Activated T-helper 1 cell treated with anti-CD3 and anti-CD28 coated beads, Interleukin-12 subunit alpha, Interleukin-12 subunit beta, Interleukin-2, Interleukin-4 antibody, amounts not matched to agents 30 ng/mL and 10 ng/mL and 1 ng/mL, durations not matched to agents 14 hours and 24 hours and 36 hours (primary cell): Measurements from ENCODE around the gene PCDHB16. TPM values are rescaled to one million over a fixed set of nuclear protein-coding genes. Genes with fewer than 3 reads are reported as not detected.
"Not testable (repeated sequence)": the region's sequence is repeated elsewhere in the genome, so short reads cannot be mapped to it uniquely, and the experiment has no call there.

Experiments
- DNase-seq: peaks from one replicate; pipeline ENCODE4 v3.0.0; 2021; ENCODE audit warnings: low spot score
- H3K27ac Mint-ChIP-seq: one replicate; pipeline ENCODE4 v1.8.0; 2021; ENCODE audit warnings: mild to moderate bottlenecking, mixed read lengths
- H3K27me3 Mint-ChIP-seq: one replicate; pipeline ENCODE4 v1.8.0; 2022; ENCODE audit warnings: mild to moderate bottlenecking, moderate library complexity, mixed read lengths; ENCODE audit not compliant: insufficient read depth
- H3K36me3 Mint-ChIP-seq: one replicate; pipeline ENCODE4 v1.8.0; 2021; ENCODE audit warnings: low read depth, mixed read lengths
- H3K4me1 Mint-ChIP-seq: one replicate; pipeline ENCODE4 v1.8.0; 2021; ENCODE audit warnings: low read depth, mixed read lengths
- H3K4me3 Mint-ChIP-seq: one replicate; pipeline ENCODE4 v1.8.0; 2021; ENCODE audit warnings: mild to moderate bottlenecking, moderate library complexity, mixed read lengths
- H3K9me3 Mint-ChIP-seq: one replicate; pipeline ENCODE4 v1.8.0; 2021; ENCODE audit warnings: mixed read lengths
- intact Hi-C: fragments of 100-400 bp; cut with micrococcal nuclease; formaldehyde crosslinking; loops from one replicate; pipeline ENCODE4 v1.15.1; 2024
- total RNA-seq: library from RNA; stranded (reverse); gene quantifications from 2 replicates; pipeline ENCODE4 v1.2.3, GENCODE V29; 2022

Gene PCDHB16
- total RNA-seq, 1 donor from 2014 or later: not detected

GRCh38 chr5:141192110-141192725 lies 10.0 kb downstream of the PCDHB16 start, which contains the start of gene PCDHB10:
Gene PCDHB10 (plus strand): TSS chr5:141192353. CDS start chr5:141192553, 200 bp downstream.
- peaks cover 44% of the 10 kb centered on the region for H3K9me3 Mint-ChIP-seq
- DNase-seq: no peak
- H3K4me1 Mint-ChIP-seq: no peaks in the 10 kb centered on the region
- H3K27me3 Mint-ChIP-seq: peaks cover 5% of the 10 kb centered on the region
- intact Hi-C loops: loop anchor here (10.0 kb wide), 1 partner anchor 363 kb away; no protein-coding TSS in a partner anchor
- no peak within 1 kb of the TSS for H3K4me3 Mint-ChIP-seq
- H3K36me3 Mint-ChIP-seq: no peaks in the 10 kb centered on the region
- H3K27ac Mint-ChIP-seq: no peak within 1 kb of the TSS

GRCh38 chr5:141194332-141194731 lies 12.1 kb downstream of the PCDHB16 start:
- not testable (repeated sequence) for H3K4me1 Mint-ChIP-seq, H3K27me3 Mint-ChIP-seq, DNase-seq, H3K36me3 Mint-ChIP-seq, H3K27ac Mint-ChIP-seq, H3K4me3 Mint-ChIP-seq
- intact Hi-C loops: loop anchor here (10.0 kb wide), 1 partner anchor 360 kb away; no protein-coding TSS in a partner anchor
- peaks cover 52% of the 10 kb centered on the region for H3K9me3 Mint-ChIP-seq

DNA sequence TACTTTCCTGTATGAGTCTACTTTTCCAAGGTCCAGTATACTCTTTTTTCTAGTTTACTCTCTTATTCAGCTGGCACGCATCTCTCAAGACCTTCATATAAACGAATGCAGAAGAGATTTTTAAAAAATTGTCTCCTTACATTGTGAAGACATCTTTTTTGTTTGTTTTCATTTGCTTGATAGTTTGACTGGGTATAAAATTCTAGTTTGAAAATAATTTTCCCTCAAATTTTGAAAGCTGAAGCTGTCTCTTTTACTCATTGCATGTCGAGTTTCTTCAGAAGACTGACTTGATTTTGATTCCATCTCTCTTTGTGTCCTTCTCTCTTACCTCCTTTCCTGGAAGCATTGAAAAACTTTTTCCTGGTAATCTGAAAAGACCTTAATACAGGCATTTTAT lies 14.2 kb downstream of the PCDHB16 start:
- Mint-ChIP-seq H3K27me3 (peaks cover 5% of the 10 kb centered on the region), H3K4me3 (no peak overlapping the region), H3K9me3 (peaks cover 69% of the 10 kb centered on the region), H3K4me1 (no peaks in the 10 kb centered on the region), H3K36me3 (no peaks in the 10 kb centered on the region), H3K27ac (no peak overlapping the region)
- DNase-seq: no peak
- intact Hi-C loops: loop anchor here (10.0 kb wide), 1 partner anchor 358 kb away; no protein-coding TSS in a partner anchor

GRCh38 chr5:141199359-141200235 lies 17.4 kb downstream of the PCDHB16 start, which contains the start of gene PCDHB11:
Gene PCDHB11 (plus strand): TSS chr5:141199627. CDS start chr5:141199775, 148 bp downstream.
- DNase-seq: no peak
- H3K9me3 Mint-ChIP-seq: peaks cover 52% of the 10 kb centered on the region
- H3K4me1 Mint-ChIP-seq: no peaks in the 10 kb centered on the region
- H3K27ac Mint-ChIP-seq: no peak within 1 kb of the TSS
- H3K4me3 Mint-ChIP-seq: no peak within 1 kb of the TSS
- intact Hi-C loops: loop anchor here (10.0 kb wide), 1 partner anchor 355 kb away; no protein-coding TSS in a partner anchor
- no peaks in the 10 kb centered on the region for H3K27me3 Mint-ChIP-seq
- peaks cover 2% of the 10 kb centered on the region for H3K36me3 Mint-ChIP-seq

- H3K36me3 Mint-ChIP-seq, DNase-seq, intact Hi-C loops, H3K27ac Mint-ChIP-seq, H3K4me3 Mint-ChIP-seq, H3K27me3 Mint-ChIP-seq, H3K4me1 Mint-ChIP-seq: not testable (repeated sequence)
- H3K9me3 Mint-ChIP-seq: peaks cover 48% of the 10 kb centered on the region
Measured at GRCh38 chr5:141201126-141201525, 18.9 kb downstream of the PCDHB16 start.

DNA sequence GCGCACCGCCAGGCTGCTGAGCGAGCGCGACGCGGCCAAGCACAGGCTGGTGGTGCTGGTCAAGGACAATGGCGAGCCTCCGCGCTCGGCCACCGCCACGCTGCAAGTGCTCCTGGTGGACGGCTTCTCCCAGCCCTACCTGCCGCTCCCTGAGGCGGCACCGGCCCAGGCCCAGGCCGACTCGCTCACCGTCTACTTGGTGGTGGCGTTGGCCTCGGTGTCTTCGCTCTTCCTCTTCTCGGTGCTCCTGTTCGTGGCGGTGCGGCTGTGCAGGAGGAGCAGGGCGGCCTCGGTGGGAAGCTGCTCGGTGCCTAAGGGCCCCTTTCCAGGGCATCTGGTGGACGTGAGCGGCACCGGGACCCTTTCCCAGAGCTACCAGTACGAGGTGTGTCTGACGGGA lies 19.5 kb downstream of the PCDHB16 start:
- H3K9me3 Mint-ChIP-seq: peaks cover 42% of the 10 kb centered on the region
- H3K27me3 Mint-ChIP-seq, H3K27ac Mint-ChIP-seq, H3K4me3 Mint-ChIP-seq, H3K4me1 Mint-ChIP-seq, DNase-seq, H3K36me3 Mint-ChIP-seq, intact Hi-C loops: not testable (repeated sequence)

GRCh38 chr5:141208478-141208877 lies 26.3 kb downstream of the PCDHB16 start, which contains the start of gene PCDHB12:
Gene PCDHB12 (plus strand): TSS chr5:141208719. CDS start chr5:141208908, 189 bp downstream.
- Mint-ChIP-seq H3K4me1 (no peaks in the 10 kb centered on the region), H3K27ac (no peak within 1 kb of the TSS), H3K27me3 (no peaks in the 10 kb centered on the region), H3K4me3 (no peak within 1 kb of the TSS), H3K36me3 (no peaks in the 10 kb centered on the region), H3K9me3 (peaks cover 15% of the 10 kb centered on the region)
- no peak for DNase-seq
- intact Hi-C loops: no loop called here

- H3K4me3 Mint-ChIP-seq, H3K27ac Mint-ChIP-seq, H3K4me1 Mint-ChIP-seq, H3K27me3 Mint-ChIP-seq, DNase-seq, intact Hi-C loops, H3K36me3 Mint-ChIP-seq: not testable (repeated sequence)
- peaks cover 24% of the 10 kb centered on the region for H3K9me3 Mint-ChIP-seq
Measured at GRCh38 chr5:141210281-141210680, 28.1 kb downstream of the PCDHB16 start.

DNA sequence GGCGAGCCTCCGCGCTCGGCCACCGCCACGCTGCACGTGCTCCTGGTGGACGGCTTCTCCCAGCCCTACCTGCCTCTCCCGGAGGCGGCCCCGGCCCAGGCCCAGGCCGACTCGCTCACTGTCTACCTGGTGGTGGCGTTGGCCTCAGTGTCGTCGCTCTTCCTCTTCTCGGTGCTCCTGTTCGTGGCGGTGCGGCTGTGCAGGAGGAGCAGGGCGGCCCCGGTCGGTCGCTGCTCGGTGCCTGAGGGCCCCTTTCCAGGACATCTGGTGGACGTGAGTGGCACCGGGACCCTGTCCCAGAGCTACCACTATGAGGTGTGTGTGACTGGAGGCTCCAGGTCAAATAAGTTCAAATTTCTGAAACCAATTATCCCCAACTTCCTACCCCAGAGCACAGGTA lies 28.7 kb downstream of the PCDHB16 start:
- H3K9me3 Mint-ChIP-seq: peaks cover 24% of the 10 kb centered on the region
- H3K4me1 Mint-ChIP-seq, H3K36me3 Mint-ChIP-seq, DNase-seq, H3K4me3 Mint-ChIP-seq, H3K27me3 Mint-ChIP-seq, intact Hi-C loops, H3K27ac Mint-ChIP-seq: not testable (repeated sequence)

DNA sequence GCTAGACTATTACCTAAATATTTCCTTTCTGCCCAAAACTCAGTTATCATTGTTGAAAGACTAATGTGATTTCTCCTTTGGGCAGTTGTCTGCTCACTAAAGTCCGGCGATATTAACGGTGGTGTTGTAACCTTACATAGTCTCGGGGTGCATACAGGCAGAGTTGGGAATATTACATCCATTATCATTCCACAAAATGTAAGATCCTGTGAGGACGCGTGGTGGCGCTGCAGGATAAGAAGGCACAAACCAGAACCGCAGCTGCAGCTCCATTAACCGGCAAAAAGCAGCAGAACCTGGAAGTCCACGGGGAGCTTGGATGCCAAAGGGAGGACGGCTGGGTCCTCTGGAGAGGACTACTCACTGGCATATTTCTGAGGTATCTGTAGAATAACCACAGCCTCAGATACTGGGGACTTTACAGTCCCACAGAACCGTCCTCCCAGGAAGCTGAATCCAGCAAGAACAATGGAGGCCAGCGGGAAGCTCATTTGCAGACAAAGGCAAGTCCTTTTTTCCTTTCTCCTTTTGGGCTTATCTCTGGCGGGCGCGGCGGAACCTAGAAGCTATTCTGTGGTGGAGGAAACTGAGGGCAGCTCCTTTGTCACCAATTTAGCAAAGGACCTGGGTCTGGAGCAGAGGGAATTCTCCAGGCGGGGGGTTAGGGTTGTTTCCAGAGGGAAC lies 31.6 kb downstream of the PCDHB16 start, which contains the start of gene PCDHB13:
PCDHB13 (plus strand) TSS at position 264 of the 684 bp plus-strand sequence; CDS start at position 469, 205 bp downstream.
- H3K9me3 Mint-ChIP-seq: peaks cover 37% of the 10 kb centered on the region
- not testable (repeated sequence) for H3K27me3 Mint-ChIP-seq

GRCh38 chr5:141214583-141214982 lies 32.4 kb downstream of the PCDHB16 start:
- H3K27me3 Mint-ChIP-seq, H3K36me3 Mint-ChIP-seq, H3K27ac Mint-ChIP-seq, H3K4me1 Mint-ChIP-seq, H3K4me3 Mint-ChIP-seq, DNase-seq: not testable (repeated sequence)
- peaks cover 35% of the 10 kb centered on the region for H3K9me3 Mint-ChIP-seq
- intact Hi-C loops: loop anchor here (2.0 kb wide), 1 partner anchor 36 kb away; no protein-coding TSS in a partner anchor

More for the DNA sequence above, 31.6 kb downstream of the PCDHB16 start, which contains the start of gene PCDHB13:
- not testable (repeated sequence) for DNase-seq, H3K4me1 Mint-ChIP-seq, H3K4me3 Mint-ChIP-seq, H3K27ac Mint-ChIP-seq, H3K36me3 Mint-ChIP-seq
- intact Hi-C loops: loop anchor here (2.0 kb wide), 1 partner anchor 35 kb away; no protein-coding TSS in a partner anchor

DNA sequence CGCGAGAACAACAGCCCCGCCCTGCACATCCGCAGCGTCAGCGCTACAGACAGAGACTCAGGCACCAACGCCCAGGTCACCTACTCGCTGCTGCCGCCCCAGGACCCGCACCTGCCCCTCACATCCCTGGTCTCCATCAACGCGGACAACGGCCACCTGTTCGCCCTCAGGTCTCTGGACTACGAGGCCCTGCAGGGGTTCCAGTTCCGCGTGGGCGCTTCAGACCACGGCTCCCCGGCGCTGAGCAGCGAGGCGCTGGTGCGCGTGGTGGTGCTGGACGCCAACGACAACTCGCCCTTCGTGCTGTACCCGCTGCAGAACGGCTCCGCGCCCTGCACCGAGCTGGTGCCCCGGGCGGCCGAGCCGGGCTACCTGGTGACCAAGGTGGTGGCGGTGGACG lies 33.3 kb downstream of the PCDHB16 start:
- not testable (repeated sequence) for H3K4me3 Mint-ChIP-seq, H3K4me1 Mint-ChIP-seq, H3K27me3 Mint-ChIP-seq, H3K36me3 Mint-ChIP-seq, DNase-seq, H3K27ac Mint-ChIP-seq
- intact Hi-C loops: loop anchor here (2.0 kb wide), 1 partner anchor 37 kb away; no protein-coding TSS in a partner anchor
- peaks cover 34% of the 10 kb centered on the region for H3K9me3 Mint-ChIP-seq
